LNCAP (cell line): ENCODE data around the gene NCOA1.
A peak's percentile ranks its signal among the peaks of the same experiment; 100 is the strongest.

ENCODE experiments used
- TF ChIP-seq, protein P1 (sequence below): fragments of 450-650 bp; IDR thresholded peaks from 2 replicates; pipeline ENCODE4 v1.5.1; 2017; ENCODE audit warnings: mild to moderate bottlenecking

The NCOA1 gene

GRCh38 chr2:24791452-24791851, 300.4 kb downstream of the NCOA1 start:
- TF ChIP-seq, protein P1, sequence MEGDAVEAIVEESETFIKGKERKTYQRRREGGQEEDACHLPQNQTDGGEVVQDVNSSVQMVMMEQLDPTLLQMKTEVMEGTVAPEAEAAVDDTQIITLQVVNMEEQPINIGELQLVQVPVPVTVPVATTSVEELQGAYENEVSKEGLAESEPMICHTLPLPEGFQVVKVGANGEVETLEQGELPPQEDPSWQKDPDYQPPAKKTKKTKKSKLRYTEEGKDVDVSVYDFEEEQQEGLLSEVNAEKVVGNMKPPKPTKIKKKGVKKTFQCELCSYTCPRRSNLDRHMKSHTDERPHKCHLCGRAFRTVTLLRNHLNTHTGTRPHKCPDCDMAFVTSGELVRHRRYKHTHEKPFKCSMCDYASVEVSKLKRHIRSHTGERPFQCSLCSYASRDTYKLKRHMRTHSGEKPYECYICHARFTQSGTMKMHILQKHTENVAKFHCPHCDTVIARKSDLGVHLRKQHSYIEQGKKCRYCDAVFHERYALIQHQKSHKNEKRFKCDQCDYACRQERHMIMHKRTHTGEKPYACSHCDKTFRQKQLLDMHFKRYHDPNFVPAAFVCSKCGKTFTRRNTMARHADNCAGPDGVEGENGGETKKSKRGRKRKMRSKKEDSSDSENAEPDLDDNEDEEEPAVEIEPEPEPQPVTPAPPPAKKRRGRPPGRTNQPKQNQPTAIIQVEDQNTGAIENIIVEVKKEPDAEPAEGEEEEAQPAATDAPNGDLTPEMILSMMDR = no peak

GRCh38 chr2:24792542-24792873, 301.5 kb downstream of the NCOA1 start:
- TF ChIP-seq, protein P1 = no peak

DNA sequence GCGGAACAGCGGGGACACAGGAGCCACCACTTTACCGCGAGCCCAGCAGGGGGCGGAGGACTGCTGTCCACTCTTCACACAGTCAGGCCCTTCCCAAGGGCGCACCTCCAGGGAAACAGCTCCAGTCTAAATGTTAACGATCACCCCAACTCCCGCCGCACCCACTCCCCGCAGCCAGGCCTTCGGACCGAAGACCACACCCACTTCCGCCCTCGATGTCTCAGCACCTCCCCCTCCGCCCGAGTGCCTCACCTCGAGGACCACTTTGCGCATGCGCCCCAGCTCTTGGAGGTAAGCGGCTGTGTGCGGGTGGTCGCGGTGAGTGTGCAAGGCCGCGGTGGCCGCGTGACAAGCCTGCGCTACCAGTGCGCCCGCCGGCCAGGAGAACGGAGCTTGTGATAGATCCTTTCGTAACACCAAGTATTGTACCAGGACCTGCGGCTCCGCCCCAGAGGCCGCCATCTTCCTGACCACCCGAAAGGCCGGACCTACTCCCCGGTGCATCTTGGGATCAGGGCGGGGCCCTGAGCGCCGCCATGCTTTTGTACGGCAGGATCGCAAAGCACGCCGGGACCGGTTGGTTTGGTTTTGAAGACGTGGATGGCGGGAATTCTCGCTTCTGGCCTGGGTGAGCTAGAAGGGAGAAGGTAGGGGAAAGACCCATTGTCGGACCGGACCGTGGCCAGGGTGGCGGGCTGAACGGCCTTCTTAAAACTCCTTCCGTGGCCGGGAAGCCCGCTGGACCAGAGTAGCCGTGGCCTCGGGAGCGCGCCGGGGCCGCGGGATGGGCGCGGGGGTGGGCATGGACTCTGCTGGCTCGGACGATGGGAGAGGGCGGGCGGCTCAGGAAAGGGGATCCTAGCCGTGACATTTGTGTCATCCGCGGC, 302.1 kb downstream of the NCOA1 start, which contains the start of the genes CENPO and PTRHD1:
CENPO (plus strand) TSS at position 552 of the 887 bp plus-strand sequence. CDS start 495 bp downstream, outside the sequence.
PTRHD1 (minus strand) TSS at position 518 of the 887 bp plus-strand sequence; CDS start at position 504, 14 bp downstream.
- TF ChIP-seq, protein P1 = peak; percentile 47

DNA sequence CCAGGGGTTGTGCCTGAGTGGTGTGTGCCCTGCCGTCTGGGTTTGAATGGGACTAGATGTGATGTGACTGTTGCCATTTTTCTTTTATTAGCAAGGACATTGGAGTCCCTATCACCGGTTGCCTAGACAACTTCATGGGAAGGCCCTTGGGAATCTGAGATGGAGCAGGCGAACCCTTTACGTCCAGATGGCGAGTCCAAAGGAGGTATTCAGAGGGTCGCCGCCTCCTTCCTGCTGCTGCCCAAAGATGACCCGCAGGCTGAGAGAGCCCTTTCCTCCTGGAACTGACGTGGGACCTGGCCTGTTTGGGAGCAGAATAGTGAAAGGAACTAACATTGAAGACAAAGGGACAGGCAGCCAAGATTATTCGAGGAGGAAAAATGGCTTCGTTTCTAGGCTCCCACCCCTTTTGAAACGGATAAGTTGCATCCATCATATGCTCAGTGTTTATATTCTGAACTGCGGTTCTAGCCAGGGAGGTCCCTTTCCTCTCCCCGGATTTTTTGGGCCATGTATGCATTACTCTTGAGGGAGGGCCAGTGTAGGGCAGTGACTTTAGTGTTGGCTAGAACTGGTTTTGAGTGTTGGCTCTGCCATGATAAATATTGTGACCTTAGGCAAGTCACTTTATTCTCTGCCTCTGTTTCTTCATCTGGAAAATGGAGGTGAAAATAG, 302.8 kb downstream of the NCOA1 start:
- TF ChIP-seq, protein P1 = no peak

- TF ChIP-seq, protein P1 = no peak
Observed at GRCh38 chr2:24797644-24798043, 306.6 kb downstream of the NCOA1 start.

GRCh38 chr2:24806661-24807036, 315.6 kb downstream of the NCOA1 start:
- TF ChIP-seq, protein P1 = no peak

DNA sequence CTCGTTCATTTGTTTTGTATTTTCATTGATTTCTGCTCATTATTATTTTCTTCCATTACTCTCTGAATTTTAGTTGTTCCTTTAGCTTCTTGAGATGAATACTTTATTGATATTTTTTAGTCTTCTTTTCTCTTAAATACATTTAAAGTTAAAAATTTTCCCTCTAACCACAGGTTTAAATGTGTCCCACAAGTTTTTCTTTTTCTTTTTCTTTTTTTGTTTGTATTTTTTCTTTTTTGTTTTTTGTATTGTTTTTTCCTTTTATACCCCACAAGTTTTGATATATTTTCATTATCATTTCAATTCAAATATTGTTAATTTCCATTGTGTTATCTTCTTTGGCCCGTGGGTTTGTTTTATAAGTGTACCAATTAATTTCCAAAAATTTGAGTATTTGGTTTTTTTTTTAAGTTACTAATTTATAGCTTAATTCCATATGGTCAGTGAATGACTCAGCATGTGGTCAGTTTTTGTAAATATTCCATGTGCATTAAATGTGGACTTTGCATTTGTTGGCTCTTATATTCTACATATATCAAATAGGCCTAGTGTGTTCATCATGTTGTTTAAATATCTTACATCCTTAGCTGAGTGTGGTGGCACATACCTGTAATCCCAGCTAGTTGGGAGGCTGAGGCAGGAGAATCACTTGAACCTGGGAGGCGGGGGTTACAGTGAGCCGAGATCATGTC, 318.4 kb downstream of the NCOA1 start:
- TF ChIP-seq, protein P1 = no peak
